Stimulated activated CD4-positive, alpha-beta T cell treated with anti-CD3 and anti-CD28 coated beads, Interleukin-12 subunit alpha, Interleukin-12 subunit beta, amount 100 ng/mL, for 24 hours (primary cell): ENCODE measurements around the gene WWP2.

Experiments
- DNase-seq, 2 experiments: peaks; one replicate each; pipeline ENCODE4 v3.0.0-alpha.2; 2020; ENCODE audit warnings: low read depth in 2 of 2

WWP2 gene

DNA sequence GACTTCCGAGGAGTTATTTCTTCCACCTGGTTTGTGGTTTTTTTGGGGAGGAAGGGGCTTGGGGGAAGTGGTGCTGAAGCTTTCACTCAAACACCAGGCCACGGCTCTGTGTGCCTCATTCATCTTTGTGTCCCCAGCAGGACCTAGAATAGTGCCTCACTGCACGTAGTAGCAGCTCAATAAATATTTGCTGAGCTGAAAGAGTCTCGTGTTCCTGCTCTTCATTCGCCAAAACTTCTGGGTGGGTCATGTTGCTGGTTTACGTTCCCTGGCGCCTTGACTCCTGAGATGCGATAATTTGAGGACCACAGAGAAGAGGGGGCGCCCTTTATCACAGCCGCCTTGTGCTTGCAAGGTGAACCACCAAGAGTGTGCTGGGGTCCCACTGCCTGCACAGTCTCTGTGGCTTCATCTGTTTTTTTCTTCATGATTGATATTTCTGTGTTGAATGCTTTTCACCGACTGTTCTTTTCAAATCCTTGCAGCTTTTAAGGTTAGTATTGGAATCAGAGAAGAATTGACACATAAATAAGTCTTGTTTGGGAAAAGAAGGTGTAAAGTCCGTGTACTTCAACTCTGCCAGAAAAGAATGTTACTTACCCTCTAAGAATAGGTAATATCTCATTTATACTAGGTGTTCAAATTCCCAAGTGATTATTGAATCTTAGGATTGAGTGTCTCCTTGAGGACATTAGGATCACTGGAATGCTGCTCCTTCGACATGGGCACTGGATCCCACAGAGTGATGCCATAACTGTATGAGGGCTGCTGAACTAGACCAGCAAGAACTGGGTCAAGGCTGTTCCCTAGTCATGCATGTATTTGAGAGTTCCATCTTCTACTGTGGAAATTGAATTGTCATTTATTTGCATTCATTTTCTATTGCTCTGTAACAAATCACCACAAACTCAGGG, 96.3 kb downstream of the WWP2 start:
- no peak for DNase-seq

DNA sequence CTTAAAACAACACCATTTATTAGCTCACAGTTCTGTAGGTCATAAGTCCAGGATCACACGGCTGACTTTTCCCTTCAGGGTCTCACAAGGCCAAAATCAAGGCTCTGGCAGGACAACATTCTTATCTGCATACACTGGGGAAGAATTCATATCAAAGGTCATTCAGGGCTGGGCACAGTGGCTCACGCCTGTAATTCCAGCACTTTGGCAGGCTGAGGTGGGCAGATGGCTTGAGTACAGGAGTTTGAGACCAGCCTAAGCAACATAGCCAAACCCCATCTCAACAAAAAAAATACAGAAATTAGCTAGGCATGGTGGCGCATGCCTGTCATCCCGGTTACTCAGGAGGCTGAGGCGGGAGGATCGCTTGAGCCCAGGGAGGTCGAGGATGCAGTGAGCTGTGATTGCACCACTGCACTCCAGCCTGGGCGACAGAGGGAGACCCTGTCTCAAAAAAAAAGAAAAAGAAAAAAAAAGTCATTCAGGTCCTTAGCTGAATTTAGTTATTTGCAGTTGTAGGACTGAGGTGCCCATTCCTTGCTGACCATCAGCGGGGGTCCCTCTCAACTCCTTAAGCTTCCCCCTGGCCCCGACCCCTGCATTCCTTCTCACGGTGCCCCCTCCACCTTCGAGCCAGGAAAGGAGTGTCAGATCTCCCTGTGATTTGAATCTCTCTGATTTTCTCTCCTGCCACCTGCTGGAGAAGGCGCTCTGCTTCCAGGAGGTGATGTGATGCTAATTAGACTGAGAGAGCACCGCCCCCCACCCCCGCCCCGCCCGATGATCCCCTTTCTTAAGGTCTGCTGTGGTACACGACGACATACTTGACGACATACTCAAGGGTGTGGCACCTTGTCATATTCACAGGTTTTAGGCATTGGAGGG, 97.2 kb downstream of the WWP2 start:
- DNase-seq = no peak

DNA sequence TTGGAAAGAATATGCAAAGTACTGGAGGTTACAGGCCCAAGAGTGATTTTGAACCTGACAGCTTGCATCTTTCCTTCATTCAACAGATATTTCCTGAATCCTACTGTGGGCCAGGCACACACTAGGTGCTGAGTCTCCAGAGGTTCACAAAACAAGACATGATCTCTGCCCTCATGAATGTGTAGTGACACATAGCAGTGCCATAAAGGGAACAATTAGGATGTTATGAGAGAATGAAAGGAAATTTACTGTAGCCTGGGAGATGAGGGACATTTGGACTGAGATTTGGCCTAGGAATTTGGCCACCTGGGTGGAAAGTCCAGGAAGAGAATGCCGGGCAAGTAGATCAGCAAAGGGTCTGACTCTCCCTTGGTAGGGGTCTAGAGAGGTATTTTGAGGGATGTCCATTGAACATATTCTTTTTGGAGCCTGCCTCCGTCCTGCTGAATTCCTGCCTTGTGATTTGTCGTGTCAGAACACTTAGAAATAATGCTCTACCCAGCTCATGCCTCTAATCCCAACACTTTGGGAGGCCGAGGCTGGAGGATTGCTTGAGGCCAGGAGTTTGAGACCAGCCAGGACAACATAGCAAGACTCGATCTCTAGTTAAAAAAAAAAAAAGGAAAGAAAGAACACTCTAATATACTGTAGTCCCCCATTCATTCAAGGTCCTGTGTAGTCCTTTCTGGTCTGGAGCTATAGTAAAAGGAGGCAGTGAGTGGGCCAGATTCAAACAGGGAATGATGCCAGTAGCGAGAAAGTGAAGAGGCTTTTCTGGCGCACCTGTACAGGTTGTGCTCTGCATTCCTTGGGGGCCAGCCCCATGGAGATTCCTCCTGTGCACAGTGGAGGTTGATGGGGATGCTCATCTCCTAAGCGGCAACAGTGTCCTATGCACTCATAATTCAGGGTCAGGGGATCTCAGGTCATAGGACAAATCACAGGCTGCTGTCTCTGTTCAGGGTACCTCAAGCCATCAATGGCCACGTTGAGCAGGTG, 98.4 kb downstream of the WWP2 start:
- no peak for DNase-seq

DNA sequence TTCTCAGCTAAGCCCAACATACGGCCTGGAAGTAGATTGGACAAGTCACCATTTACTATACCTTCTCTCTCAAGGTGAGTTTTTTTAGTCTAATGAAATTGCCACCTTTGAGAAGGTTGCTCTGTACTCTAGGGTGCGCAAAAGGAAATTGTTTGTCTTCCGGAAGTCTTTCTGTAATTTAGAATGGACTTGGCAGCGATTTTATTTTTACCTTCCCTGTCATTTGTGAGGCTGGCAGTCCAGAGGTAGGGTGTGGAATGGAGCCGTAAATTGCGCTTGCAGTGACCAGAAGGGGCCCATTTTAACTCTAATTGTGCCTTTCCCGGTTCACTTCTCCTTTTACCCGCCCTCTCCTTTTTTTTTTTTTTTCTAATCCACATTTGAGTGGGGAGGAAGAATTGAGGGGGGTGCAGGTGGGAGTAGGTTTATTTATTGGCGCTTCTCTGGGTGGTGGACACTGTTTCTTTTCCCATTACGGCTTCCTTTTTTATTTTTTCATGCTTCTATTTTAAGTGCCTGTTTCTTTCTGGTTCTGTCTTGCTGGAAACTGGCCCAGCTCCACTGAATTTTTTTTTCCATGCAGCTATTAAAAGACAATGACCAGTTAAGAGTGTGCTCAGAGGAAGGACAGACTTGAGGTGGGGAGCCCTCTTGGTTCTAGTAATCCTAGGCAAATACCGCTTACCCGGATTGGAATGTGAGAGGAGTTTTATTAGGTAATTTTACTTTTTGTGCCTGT, 99.3 kb downstream of the WWP2 start:
- DNase-seq = no peak

DNA sequence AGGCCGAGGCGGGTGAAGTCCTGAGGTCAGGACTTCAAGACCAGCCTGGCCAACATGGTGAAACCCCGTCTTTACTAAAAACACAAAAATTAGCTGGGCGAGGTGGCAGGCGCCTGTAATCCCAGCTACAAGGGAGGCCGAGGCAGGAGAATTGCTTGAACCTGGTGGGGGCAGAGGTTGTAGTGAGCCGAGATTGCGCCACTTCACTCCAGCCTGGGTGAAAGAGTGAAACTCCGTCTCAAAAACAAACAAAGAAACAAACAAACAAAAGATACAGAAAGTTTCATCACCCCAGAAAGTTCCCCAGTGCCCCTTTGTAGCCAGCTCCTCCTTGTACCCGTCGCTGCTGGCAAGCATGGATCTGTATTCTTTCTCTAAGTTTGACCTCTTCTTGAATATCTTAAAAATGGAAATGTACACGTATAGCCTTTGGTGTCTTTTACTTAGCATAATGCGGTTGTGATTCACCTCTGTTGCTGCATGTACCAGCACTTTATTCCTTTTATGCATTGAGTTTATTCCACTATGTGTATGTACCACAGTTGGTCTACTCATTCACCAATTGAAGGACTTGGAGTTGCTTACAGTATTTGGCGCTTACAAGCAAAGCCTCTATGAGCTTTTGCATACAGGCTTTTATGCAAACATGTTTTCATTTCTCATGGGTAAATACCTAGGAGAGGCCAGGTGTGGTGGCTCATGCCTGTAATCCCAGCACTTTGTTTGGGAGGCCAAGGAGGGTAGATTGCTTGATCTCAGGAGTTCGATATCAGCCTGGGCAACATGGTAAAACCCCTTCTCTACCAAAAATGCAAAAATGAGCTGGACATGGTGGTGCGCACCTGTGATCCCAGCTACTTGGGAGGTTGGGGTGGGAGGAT, 101.5 kb downstream of the WWP2 start:
- DNase-seq = no peak

DNA sequence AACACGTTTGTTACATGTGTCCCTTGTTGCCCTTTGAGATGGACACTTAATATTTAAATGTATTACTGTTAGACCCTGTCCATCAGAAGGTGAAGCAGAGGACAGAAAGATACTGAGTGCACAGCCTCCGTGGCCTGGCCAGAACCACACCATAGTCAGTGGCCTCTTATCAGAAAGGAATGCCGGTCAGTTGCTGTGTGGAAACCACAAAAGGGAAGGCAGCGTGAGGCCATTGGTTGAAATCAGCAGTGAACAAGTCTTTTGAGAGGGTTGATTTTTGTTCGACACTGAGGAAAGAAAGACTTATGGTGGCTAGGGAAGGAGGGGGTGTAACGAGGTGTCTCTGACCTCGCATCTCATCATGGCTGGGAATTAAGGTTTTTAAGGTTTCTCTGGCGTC, 103.6 kb downstream of the WWP2 start:
- no peak for DNase-seq

DNA sequence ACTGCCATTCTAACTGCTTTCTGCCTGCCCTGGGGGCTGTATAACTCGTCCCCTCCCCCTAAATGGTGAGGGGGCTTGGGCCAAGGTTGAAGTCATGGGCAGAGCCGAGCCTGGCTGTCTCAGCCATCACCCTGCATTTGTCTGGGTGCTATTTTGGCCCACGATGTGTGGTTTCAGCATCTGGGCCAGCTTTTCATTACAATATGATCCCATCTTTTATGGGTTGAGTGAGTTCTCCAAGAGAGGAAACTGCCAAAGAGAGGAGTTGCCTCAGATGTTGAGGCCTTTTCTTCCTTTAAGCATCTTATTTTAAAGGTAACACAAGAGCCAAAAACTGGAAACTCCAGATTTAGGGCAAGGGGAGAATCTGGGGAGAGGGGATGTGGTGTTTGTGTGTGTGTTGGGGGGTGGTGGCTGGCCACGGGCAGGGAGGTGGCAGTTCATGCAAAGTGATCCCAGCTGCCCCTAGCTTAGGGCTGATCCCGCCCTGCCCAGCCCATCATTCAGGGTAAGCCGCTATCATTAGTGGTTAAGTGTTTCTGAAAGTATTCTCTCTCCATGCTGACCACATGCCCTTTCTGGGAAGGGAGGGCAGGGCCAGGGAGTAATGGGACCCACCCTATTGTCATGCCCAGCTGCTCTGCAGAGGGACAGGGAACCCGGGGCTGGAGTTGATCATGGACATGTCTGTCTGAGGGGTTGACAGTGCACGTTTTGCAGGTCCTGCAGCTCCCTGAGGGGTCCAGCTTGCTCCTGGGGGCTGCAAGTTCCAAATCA, 105.8 kb downstream of the WWP2 start:
- no peak for DNase-seq

DNA sequence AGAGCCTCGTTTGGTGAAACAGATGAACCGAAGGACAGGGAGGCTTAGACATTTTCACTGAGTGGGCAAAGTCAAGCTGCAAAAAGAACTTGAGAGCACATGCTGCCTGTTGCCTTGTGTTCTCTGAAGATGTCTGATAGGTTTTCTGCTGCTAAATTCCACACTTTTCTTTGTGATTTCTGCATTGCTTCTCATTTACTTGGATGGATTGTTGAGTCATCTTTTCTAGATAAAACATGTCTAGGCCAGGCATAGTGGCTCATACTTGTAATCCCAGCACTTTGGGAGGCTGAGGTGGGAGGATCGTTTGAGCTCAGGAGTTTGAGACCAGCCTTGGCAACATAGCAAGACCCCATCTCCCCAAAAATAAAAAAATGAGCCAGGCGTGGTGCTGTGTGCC, 108.6 kb downstream of the WWP2 start:
- DNase-seq = no peak

DNA sequence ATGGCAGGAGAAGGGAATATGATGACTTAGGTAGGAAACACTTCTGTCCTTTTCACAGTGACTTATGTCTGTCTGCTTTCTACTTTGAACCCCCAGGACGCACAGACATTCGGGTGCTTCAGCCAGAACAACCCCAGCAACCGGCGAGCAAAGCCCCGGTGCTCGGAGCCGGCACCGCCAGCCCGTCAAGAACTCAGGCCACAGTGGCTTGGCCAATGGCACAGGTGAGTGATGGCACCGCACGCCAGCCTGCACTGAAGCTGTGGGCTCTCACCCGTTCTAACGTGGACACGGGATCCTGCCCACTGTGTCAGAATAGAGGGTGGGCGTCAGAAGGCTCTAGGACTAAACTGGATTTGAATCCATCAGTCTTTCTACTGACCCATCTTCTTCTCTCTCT, 109.6 kb downstream of the WWP2 start:
- no peak for DNase-seq

DNA sequence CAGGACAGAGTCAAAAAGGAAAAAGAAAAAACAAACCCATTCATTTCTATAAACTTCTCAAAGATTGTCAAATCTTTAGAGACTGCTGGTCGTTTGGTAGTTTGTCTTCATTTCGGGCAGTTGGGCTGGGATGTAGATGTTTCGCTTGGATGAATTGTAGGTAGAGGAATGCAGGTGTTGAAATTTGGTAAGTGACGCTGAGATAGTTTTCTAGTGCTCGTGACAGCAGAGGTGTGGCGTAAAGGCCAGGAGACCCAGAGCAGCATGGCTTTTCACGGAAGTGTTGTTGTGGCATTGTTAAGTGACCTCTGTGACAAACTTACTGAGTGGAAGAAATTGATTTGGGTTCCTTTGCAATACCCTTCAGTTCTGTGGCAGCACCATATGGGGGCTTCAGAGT, 110.8 kb downstream of the WWP2 start:
- no peak for DNase-seq

DNA sequence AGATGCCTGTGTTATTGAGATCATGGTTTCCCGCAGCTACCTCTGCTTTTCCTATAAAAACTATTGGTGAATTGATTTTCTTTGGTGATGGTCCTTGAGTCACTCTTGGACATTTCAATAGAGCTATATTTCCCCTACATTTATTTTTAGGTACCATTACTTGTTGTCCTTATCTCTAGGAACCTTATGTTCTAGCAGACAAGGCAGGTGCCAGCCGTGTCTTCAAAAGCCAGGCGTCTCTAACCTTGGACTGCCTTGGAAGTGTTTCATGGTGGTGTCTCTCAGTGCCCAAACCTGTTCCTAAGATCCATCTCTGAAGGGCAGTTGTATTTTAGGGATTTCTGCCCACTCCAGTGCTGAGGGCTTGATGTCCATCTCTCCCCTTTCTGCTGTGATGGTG, 111.7 kb downstream of the WWP2 start:
- no peak for DNase-seq

DNA sequence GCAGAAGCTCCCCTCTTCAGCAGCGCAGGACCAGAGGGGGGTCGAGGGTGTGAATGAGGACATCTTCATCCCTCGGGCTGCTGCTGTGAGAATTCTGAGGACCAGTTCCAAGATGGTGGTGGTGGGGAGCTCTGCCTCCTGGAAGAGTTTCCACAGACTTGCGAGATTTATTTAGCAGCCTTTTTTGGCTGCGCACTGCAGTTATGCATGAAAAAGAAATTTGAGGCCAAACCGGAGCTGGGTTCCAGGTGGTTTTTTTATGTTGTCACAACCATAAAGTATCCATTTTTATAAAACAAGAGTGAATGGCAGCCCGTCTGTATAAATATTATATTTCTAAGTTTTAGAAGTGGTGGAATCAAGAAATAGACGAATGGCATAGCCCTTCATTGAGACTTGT, 112.1 kb downstream of the WWP2 start:
- no peak for DNase-seq

DNA sequence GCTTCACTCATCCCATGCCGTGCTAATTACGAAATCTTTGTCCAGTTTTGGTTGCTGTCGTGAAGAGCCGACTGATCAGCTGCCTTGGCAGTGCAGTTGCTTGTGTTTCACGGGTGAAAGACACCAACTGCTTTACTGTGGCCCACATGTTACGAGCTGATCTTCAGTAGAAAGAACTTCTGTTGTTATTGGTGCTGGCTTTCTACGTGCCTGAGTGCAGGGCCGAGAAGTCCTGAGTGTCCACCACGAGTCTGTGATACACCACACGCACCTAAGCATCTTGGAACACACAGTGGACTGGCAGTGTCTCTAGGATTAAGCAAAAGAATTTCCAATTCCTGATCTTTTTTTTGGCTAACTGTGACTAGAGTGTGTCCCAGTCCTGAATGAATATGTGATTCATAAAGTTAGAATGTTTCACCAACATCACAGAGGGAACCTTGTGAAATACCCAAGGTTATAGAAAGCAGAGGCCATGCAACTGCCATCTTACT, 118.6 kb downstream of the WWP2 start:
- no peak for DNase-seq

DNA sequence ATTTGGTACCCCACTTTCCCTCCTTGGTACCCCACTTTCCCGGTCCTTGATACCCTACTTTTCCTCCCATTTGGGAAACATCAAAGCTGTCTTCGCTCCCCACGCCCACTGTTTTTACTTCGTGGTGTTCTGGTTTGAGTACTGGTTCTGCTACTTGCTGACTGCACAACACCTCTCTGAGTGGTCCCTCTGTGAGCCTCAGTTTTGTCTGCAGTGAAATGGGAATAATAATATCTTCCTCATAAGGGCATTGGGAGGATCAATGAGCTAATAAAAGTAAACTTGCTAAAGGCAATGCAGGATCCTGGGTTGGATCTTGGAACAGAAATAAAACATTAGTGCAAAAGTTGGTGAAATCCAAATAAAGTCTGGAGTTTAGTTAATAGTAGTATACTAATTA, 119.0 kb downstream of the WWP2 start:
- no peak for DNase-seq

DNA sequence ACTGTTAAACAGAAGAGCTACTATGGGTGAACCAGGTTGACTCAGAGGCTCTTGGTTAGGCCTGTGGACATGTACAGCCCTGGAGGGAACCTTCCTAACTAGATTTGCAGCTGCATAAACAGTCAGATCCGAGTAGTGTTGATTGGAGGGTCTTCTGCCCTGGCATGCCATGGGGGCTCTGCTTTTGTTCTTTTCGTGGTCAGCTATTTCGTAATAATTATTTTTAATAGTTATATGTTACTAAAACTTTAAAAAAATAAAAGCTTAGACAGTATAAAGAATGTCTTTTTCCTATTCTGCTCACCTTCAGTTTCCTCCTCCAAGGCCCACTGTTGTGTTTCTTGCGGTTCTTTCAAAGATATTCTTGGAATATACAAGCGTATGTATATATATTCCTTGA, 121.6 kb downstream of the WWP2 start:
- DNase-seq = no peak

DNA sequence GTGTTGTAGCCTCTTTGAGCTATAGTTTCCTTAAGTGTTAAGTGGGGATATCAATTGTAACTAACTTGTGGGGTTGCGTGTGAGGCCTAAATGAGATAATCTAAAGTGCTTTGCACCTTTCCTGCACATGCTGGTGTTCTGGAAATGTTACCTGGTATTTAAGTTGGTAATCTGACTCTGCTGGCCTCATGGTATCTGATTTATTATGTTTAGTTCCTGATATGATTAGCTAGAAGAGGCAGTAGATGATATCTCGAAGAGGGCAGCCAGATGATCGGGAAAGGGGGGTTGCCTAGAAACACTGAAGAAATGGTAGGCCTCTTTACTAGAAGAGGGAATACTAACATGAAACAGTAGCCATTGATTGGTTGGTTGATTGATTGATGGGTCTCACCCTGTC, 123.6 kb downstream of the WWP2 start:
- DNase-seq = no peak

DNA sequence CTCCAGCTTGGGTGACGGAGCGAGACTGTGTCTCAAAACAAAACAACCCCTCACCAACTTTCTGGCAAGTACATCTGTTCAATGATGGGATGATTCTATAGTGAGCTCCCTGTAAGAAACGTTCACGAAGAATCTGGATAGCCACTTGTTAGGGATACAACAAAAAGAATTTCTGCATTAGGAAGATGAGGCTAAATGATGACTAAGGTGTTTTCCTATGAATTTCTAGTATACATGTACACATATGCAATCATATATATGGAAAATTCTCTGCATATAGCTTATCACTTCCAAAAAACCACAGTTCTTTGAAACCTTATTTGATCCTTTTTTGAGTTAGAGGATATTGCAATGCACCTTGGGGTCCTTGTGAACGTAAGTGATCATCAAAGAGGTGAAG, 124.6 kb downstream of the WWP2 start:
- no peak for DNase-seq

DNA sequence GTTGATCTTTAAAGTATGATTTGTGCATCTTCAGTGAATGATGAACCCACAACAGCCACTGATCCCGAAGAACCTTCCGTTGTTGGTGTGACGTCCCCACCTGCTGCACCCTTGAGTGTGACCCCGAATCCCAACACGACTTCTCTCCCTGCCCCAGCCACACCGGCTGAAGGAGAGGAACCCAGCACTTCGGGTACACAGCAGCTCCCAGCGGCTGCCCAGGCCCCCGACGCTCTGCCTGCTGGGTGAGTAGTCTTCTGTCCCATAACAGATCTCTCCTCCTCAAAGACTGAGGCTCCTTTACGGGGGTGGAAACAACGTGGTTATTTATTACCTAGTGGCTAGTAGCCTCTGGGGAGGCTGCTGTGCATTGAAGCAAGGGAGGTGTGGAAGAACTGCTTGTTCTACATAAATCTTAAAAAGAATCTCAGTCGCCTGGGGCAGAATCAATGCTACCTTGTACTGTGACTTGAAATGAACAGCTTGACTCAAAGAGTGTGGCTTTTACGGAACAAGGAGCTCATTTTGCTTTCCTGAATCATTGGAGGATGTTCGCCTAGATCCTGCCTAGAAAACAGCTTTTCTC, 126.0 kb downstream of the WWP2 start:
- DNase-seq = no peak
